SH-SY5Y (cell line): ENCODE results near the gene ALB.

Experiments used
- GATA2 ChIP-seq: IDR thresholded peaks from 2 replicates; pipeline ENCODE4 v1.6.1; 2011; ENCODE audit warnings: mild to moderate bottlenecking, low read depth, low read length
- GATA3 ChIP-seq: IDR thresholded peaks from 2 replicates; pipeline ENCODE4 v1.6.1; 2011; ENCODE audit warnings: low read depth, mild to moderate bottlenecking, low read length, moderate library complexity

GRCh38 chr4:73442275-73442674 is 38.2 kb downstream of the ALB start:
- TF ChIP-seq GATA2 (no peak), GATA3 (no peak)
